K562 (cell line): ENCODE measurements around the gene TSR2. TPM values are rescaled to one million over a fixed set of nuclear protein-coding genes. Genes with fewer than 3 reads are reported as not detected.
A peak's percentile ranks its signal among the peaks of the same experiment; 100 is the strongest.

Source experiments
- ATAC-seq: fragments of 200-7000 bp; cut with Tn5 transposase; 3 replicates; pipeline ENCODE4 v1.9.1; 2020; ENCODE audit warnings: moderate library complexity
- BruUV-seq: library from RNA; stranded (reverse); fragments of 400-500 nt; replicated peaks from 2 replicates; lab custom pipeline; 2021; lab: Mats Ljungman, UMichigan
- CTCF ChIA-PET: fragments of 300-600 bp; formaldehyde crosslinking; extraction: SDS; loops from one replicate; lab custom pipeline; 2021; ENCODE audit warnings: low intra/inter-chr PET ratio; lab: Yijun Ruan, JAX
- POLR2A ChIA-PET: fragments of 300-600, 350-650 bp; sonication (Branson Sonifier 250); formaldehyde crosslinking; extraction: SDS; loops from one replicate; lab custom pipeline; 2021; ENCODE audit warnings: antibody characterized with exemption, inconsistent platforms; lab: Yijun Ruan, JAX
- DNase-seq, 4 experiments: peaks; one replicate each; pipeline versions ENCODE4 v3.0.0 to v3.0.0-alpha.2; 2011 to 2018; ENCODE audit warnings: low spot score in 3 of 4, mixed read lengths in 3 of 4; ENCODE audit errors: extremely low read depth in 1 of 4
- FAIRE-seq: peaks from 2 replicates; lab custom pipeline; 2011; peaks lifted over from hg19 to GRCh38; lab: Jason Lieb, UNC
- H2AFZ ChIP-seq: 2 replicates; pipeline ENCODE4 v1.6.0; 2011; ENCODE audit warnings: low read depth, low read length, control low read depth, inconsistent platforms
- H3K27ac ChIP-seq: fragments of 200-600 bp; 3 replicates; pipeline ENCODE4 v1.8.0; 2011; ENCODE audit warnings: low read depth, mild to moderate bottlenecking, control low read depth, inconsistent platforms, low read length, moderate library complexity, mixed read lengths; ENCODE audit errors: extremely low read depth
- H3K27me3 ChIP-seq, 2 experiments: fragments of 300-600 bp in 1 of 2; 2 replicates in 1 of 2; 3 replicates in 1 of 2; pipeline versions ENCODE4 v1.6.0 to v1.8.0; 2011; ENCODE audit warnings: inconsistent platforms in 2 of 2, low read length in 2 of 2, mild to moderate bottlenecking in 1 of 2, mixed read lengths in 1 of 2, moderate library complexity in 1 of 2; ENCODE audit not compliant: control insufficient read depth in 2 of 2, insufficient read depth in 2 of 2
- H3K36me3 ChIP-seq: fragments of 300-600 bp; 3 replicates; pipeline ENCODE4 v1.8.0; 2011; ENCODE audit warnings: mild to moderate bottlenecking, low read length, inconsistent platforms; ENCODE audit not compliant: control insufficient read depth, insufficient read depth
- H3K4me1 ChIP-seq, 2 experiments: fragments of 200-600 bp in 1 of 2; replicated peaks in 1 of 2; 2 replicates in 1 of 2; 3 replicates in 1 of 2; pipeline versions ENCODE4 v1.5.1 to v1.8.0; 2011; ENCODE audit warnings: inconsistent platforms in 2 of 2, low read length in 2 of 2, mild to moderate bottlenecking in 1 of 2, mixed read lengths in 1 of 2, moderate library complexity in 1 of 2; ENCODE audit not compliant: control insufficient read depth in 2 of 2, insufficient read depth in 2 of 2
- H3K4me2 ChIP-seq: 2 replicates; pipeline ENCODE4 v1.6.1; 2011; ENCODE audit warnings: low read length, control low read depth, inconsistent platforms, mixed read lengths; ENCODE audit not compliant: insufficient read depth
- H3K4me3 ChIP-seq: fragments of 200-600 bp; sonication (generic), shearing (Covaris generic); 2 replicates; pipeline ENCODE4 v1.5.1; 2016; ENCODE audit warnings: control low read depth, inconsistent platforms
- H3K79me2 ChIP-seq: fragments of 200-600 bp; 3 replicates; pipeline ENCODE4 v1.8.0; 2011; ENCODE audit warnings: low read length, inconsistent platforms; ENCODE audit not compliant: control insufficient read depth, insufficient read depth
- H3K9ac ChIP-seq, 2 experiments: 2 replicates each; pipeline versions ENCODE4 v1.6.0 to v1.6.1; 2011; ENCODE audit warnings: low read depth in 2 of 2, low read length in 2 of 2, control low read depth in 1 of 2, inconsistent platforms in 1 of 2, mild to moderate bottlenecking in 1 of 2, mixed read lengths in 1 of 2; ENCODE audit not compliant: insufficient read depth in 1 of 2
- H3K9me1 ChIP-seq: one replicate; pipeline ENCODE4 v1.6.0; 2011; ENCODE audit warnings: inconsistent platforms, mild to moderate bottlenecking, low read length, moderate library complexity; ENCODE audit not compliant: control insufficient read depth, insufficient read depth
- H3K9me3 ChIP-seq: replicated peaks from 2 replicates; pipeline ENCODE4 v1.5.1; 2011; ENCODE audit warnings: low read depth, low read length, inconsistent platforms; ENCODE audit not compliant: control insufficient read depth, insufficient read depth
- H4K20me1 ChIP-seq: replicated peaks from 2 replicates; pipeline ENCODE4 v1.6.1; 2011; ENCODE audit warnings: low read length, inconsistent platforms, mixed read lengths; ENCODE audit not compliant: control insufficient read depth, insufficient read depth
- BCL6 ChIP-seq: fragments of 250-450 bp; sonication (Bioruptor Pico); IDR thresholded peaks from 2 replicates; pipeline ENCODE4 v1.4.0; 2020
- CGGBP1 ChIP-seq: fragments of 250-450 bp; sonication (Bioruptor Pico); IDR thresholded peaks from 2 replicates; pipeline ENCODE4 v1.9.0; 2021; ENCODE audit warnings: mild to moderate bottlenecking
- CLOCK ChIP-seq: fragments of 250-450 bp; sonication (Bioruptor Pico); IDR thresholded peaks from 2 replicates; pipeline ENCODE4 v1.4.0; 2020; ENCODE audit warnings: mild to moderate bottlenecking, moderate library complexity, borderline replicate concordance
- HDGF ChIP-seq: fragments of 450-650 bp; IDR thresholded peaks from 2 replicates; pipeline ENCODE4 v1.6.1; 2016
- HMG20B ChIP-seq: fragments of 250-450 bp; sonication (Bioruptor Pico); IDR thresholded peaks from 2 replicates; pipeline ENCODE4 v1.5.0; 2021; ENCODE audit warnings: mild to moderate bottlenecking
- HNRNPLL ChIP-seq: fragments of 200-400 bp; formaldehyde crosslinking; IDR thresholded peaks from 2 replicates; pipeline ENCODE4 v1.6.1; 2017; ENCODE audit warnings: low read length, low read depth, mild to moderate bottlenecking; ENCODE audit not compliant: poor library complexity, severe bottlenecking
- MAX ChIP-seq: sonication (generic); formaldehyde crosslinking; IDR thresholded peaks from 2 replicates; pipeline ENCODE4 v1.9.0; 2022; ENCODE audit warnings: mild to moderate bottlenecking, missing genetic modification reagents
- PCBP2 ChIP-seq: fragments of 200-400 bp; formaldehyde crosslinking; IDR thresholded peaks from 2 replicates; pipeline ENCODE4 v1.6.1; 2018; ENCODE audit warnings: low read length, low read depth, mild to moderate bottlenecking, moderate library complexity; ENCODE audit not compliant: poor library complexity, severe bottlenecking
- PHTF2 ChIP-seq: fragments of 250-450 bp; sonication (Bioruptor Pico); IDR thresholded peaks from 2 replicates; pipeline ENCODE4 v1.5.0; 2021; ENCODE audit warnings: mild to moderate bottlenecking
- RAD21 ChIP-seq, 2 experiments: fragments of 250-450 bp in 1 of 2; fragments of 450-650 bp in 1 of 2; sonication (Bioruptor Pico) in 1 of 2; formaldehyde crosslinking in 1 of 2; IDR thresholded peaks in 1 of 2; conservative IDR thresholded peaks in 1 of 2; 2 replicates each; pipeline versions ENCODE4 v1.4.0 to v1.8.0; 2020 to 2022; ENCODE audit warnings: mild to moderate bottlenecking in 2 of 2, moderate library complexity in 1 of 2
- STAT6 ChIP-seq: sonication (generic); formaldehyde crosslinking; IDR thresholded peaks from 2 replicates; pipeline ENCODE4 v1.8.1; 2023; ENCODE audit warnings: mild to moderate bottlenecking, missing genetic modification reagents
- USF2 ChIP-seq: sonication (generic); formaldehyde crosslinking; IDR thresholded peaks from 2 replicates; pipeline ENCODE4 v1.5.0; 2020; ENCODE audit warnings: missing genetic modification reagents
- ZFP1 ChIP-seq: fragments of 450-650 bp; formaldehyde crosslinking; IDR thresholded peaks from 2 replicates; pipeline ENCODE4 v1.4.0; 2020; ENCODE audit warnings: mild to moderate bottlenecking, mixed read lengths
- ZNF3 ChIP-seq: fragments of 250-450 bp; sonication (Bioruptor Pico); IDR thresholded peaks from 2 replicates; pipeline ENCODE4 v1.5.0; 2021; ENCODE audit warnings: mild to moderate bottlenecking, moderate library complexity
- ZNF384 ChIP-seq: IDR thresholded peaks from 2 replicates; pipeline ENCODE4 v1.6.1; 2012; ENCODE audit warnings: low read depth, low read length, improper control_type of control experiment
- ZNF76 ChIP-seq: fragments of 250-450 bp; sonication (Bioruptor Pico); IDR thresholded peaks from 2 replicates; pipeline ENCODE4 v1.4.0; 2020; ENCODE audit warnings: mild to moderate bottlenecking, moderate library complexity, borderline replicate concordance
- WGBS: fragments of 100-300 bp; shearing (Covaris generic); methylation state at CpG from one replicate; pipeline ENCODE4 v1.1.6; 2016; ENCODE audit warnings: low coverage, mixed read lengths; ENCODE audit not compliant: insufficient coverage; ENCODE audit errors: missing lambda C conversion rate; 5-methylcytosine and 5-hydroxymethylcytosine counted together
- in situ Hi-C: fragments of 300-500 bp; cut with MboI; formaldehyde crosslinking; loops from 4 replicates; pipeline ENCODE4 v1.15.0; 2018; ENCODE audit warnings: inconsistent platforms, mixed read lengths
- intact Hi-C: fragments of 100-400 bp; cut with micrococcal nuclease; formaldehyde crosslinking; loops from 2 replicates; pipeline ENCODE4 v1.14.2; 2022
- polyA plus RNA-seq, 8 experiments: library from polyadenylated mRNA; depleted of rRNA in 4 of 8; stranded (reverse) in 5 of 8; unstranded in 3 of 8; fragments of >200 nt; fragmentation: Nextera tagmentation in 2 of 8; fragmentation: Illumina TruSeq in 1 of 8; extraction: Ambion mirVana in 2 of 8; extraction: Trizol in 1 of 8; gene quantifications; 2 replicates each; pipeline versions ENCODE4 v1.2.1 to v1.2.3, GENCODE V29; 2011 to 2014; ENCODE audit warnings: inconsistent platforms in 1 of 8, missing spikeins in 1 of 8
- total RNA-seq, 7 experiments: library from RNA; depleted of rRNA in 6 of 7; stranded (reverse); fragments of >200 nt in 6 of 7; fragmentation: Illumina TruSeq in 2 of 7; extraction: Trizol in 2 of 7; gene quantifications; 2 replicates each; pipeline versions ENCODE4 v1.2.1 to v1.2.3, GENCODE V29; 2011 to 2021; ENCODE audit warnings: low replicate concordance in 1 of 7

The TSR2 gene
- total and polyA plus RNA-seq, 9 of the 15 experiments (the other 6 are each of a cell fraction or from before 2014, with no cell fraction given): 8.6 to 50.0 (median 28.5) TPM

GRCh38 chrX:54452920-54453319 is 12.7 kb downstream of the TSR2 start:
- no peaks in the 10 kb centered on the region for H3K9me3 ChIP-seq
- no peaks in the 10 kb centered on the region for H3K9me1 ChIP-seq
- no peaks in the 10 kb centered on the region for H3K79me2 ChIP-seq
- DNase-seq (peak; percentile 16 to 40 (median 28)), ATAC-seq (peak; percentile 86), FAIRE-seq (no peak)
- H4K20me1 ChIP-seq: no peaks in the 10 kb centered on the region
- H3K27ac ChIP-seq: no peak overlapping the region
- in situ Hi-C loops (no loop called here), intact Hi-C loops (no loop called here)
- H3K4me1 ChIP-seq: no peaks in the 10 kb centered on the region
- H3K27me3 ChIP-seq: no peaks in the 10 kb centered on the region
- WGBS: 0% methylated on average over 2 of the region's 2 CpGs
- ChIA-PET POLR2A (no interaction called here), CTCF (no interaction called here)
- no peak overlapping the region for H3K4me3 ChIP-seq
- no peaks in the 10 kb centered on the region for H3K36me3 ChIP-seq
- no TSS peak for BruUV-seq
- H2AFZ ChIP-seq: no peak overlapping the region
- no peak overlapping the region for H3K4me2 ChIP-seq
- H3K9ac ChIP-seq: no peak overlapping the region
- TF ChIP-seq HDGF: no peak
- TF ChIP-seq CGGBP1 (CRISPR knock-in tag): no peak
- no peak for TF ChIP-seq ZNF3
- no peak for TF ChIP-seq HNRNPLL
- TF ChIP-seq BCL6 (CRISPR knock-in tag): no peak
- TF ChIP-seq HMG20B (CRISPR knock-in tag): no peak
- no peak for TF ChIP-seq ZNF76 (CRISPR knock-in tag)
- peak; percentile 63 for TF ChIP-seq USF2 (CRISPR knock-in tag)
- no peak for TF ChIP-seq ZFP1 (CRISPR knock-in tag)
- no peak for TF ChIP-seq ZNF384
- no peak for TF ChIP-seq PCBP2
- TF ChIP-seq MAX (CRISPR knock-in tag): no peak
- TF ChIP-seq RAD21 (CRISPR knock-in tag; conservative IDR thresholded peaks at IDR 0.05 in 1 of 2, IDR thresholded peaks at IDR 0.05 in 1 of 2): peak in 1 of 2 experiments; percentile 25; a peak in 1 of 4 replicates
- no peak for TF ChIP-seq CLOCK (CRISPR knock-in tag)
- TF ChIP-seq PHTF2 (CRISPR knock-in tag): no peak
- no peak for TF ChIP-seq STAT6
